OCI-LY1 (cell line): ENCODE results near the gene IZUMO1.

Experiments
- EZH2 ChIP-seq: fragments of 200-600 bp; sonication (generic), shearing (Covaris generic); IDR thresholded peaks from 2 replicates; pipeline ENCODE4 v1.8.0; 2017; ENCODE audit warnings: borderline replicate concordance, mixed run types, mild to moderate bottlenecking, antibody characterized with exemption, low read length, moderate library complexity, mixed read lengths
- TF ChIP-seq, protein P1 (sequence below): fragments of 200-600 bp; sonication (generic), shearing (Covaris generic); IDR thresholded peaks from 2 replicates; pipeline ENCODE4 v1.5.1; 2017; ENCODE audit warnings: mild to moderate bottlenecking, antibody characterized with exemption, low read length, moderate library complexity, mixed read lengths

DNA sequence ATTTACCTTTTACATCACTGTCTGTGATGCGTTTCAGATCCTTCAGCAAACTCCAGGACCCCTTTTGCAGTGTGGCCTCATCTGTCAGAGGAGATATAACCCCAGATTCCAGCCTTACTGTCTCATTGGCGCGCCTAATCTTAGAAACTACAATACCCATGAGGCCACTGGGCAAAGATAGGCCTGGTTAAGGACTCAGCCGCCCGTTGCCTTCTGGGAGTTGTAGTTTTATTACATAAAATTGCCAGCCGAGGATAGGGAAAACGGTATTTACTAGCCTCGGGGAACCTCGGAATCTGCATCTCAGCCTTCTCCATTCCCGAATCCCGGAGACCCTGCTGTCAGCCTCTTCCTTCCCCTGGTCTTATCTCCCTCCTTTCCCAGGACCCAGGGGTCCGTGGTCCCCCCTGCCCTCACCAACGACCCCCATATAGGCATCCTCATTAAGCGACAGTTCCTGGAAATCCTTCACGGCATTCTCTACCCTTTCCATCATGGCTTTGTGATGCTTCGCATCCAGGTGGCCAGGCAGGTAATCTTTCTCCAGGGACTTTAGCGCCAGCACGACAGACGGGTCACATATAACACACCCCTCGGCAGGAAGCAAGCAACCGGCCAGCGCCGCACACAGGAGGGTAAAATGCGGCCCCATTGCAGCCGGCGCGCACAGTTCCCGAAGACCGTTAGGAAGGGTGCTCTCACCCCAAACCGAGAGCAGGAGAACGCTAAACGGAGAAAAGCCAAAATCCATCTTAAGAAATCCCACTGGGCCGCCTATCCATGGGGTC is 1.3 kb downstream of the IZUMO1 start:
- TF ChIP-seq, protein P1, sequence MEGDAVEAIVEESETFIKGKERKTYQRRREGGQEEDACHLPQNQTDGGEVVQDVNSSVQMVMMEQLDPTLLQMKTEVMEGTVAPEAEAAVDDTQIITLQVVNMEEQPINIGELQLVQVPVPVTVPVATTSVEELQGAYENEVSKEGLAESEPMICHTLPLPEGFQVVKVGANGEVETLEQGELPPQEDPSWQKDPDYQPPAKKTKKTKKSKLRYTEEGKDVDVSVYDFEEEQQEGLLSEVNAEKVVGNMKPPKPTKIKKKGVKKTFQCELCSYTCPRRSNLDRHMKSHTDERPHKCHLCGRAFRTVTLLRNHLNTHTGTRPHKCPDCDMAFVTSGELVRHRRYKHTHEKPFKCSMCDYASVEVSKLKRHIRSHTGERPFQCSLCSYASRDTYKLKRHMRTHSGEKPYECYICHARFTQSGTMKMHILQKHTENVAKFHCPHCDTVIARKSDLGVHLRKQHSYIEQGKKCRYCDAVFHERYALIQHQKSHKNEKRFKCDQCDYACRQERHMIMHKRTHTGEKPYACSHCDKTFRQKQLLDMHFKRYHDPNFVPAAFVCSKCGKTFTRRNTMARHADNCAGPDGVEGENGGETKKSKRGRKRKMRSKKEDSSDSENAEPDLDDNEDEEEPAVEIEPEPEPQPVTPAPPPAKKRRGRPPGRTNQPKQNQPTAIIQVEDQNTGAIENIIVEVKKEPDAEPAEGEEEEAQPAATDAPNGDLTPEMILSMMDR: no peak
- no peak for TF ChIP-seq EZH2
